GM12891 (cell line): ENCODE data around the gene ENTPD2.

Source experiments
- DNase-seq: peaks from one replicate; pipeline ENCODE4 v3.0.0; 2011; ENCODE audit warnings: low spot score; ENCODE audit not compliant: insufficient read length
- FAIRE-seq: peaks from 2 replicates; lab custom pipeline; 2011; peaks lifted over from hg19 to GRCh38; lab: Jason Lieb, UNC
- PAX5 ChIP-seq: IDR thresholded peaks from 2 replicates; pipeline ENCODE4 v1.6.1; 2011; ENCODE audit warnings: low read length, moderate library complexity, mild to moderate bottlenecking; ENCODE audit not compliant: insufficient read depth, severe bottlenecking
- POLR2A ChIP-seq: IDR thresholded peaks from 2 replicates; pipeline ENCODE4 v1.6.1; 2011; ENCODE audit warnings: low read depth, low read length, control low read depth
- POLR2AphosphoS5 ChIP-seq: IDR thresholded peaks from 2 replicates; pipeline ENCODE4 v1.6.1; 2011; ENCODE audit warnings: low read depth, low read length, control low read depth
- POU2F2 ChIP-seq: IDR thresholded peaks from 2 replicates; pipeline ENCODE4 v1.6.1; 2011; ENCODE audit warnings: low read depth, mild to moderate bottlenecking, control low read depth, low read length, moderate library complexity
- SPI1 ChIP-seq: IDR thresholded peaks from 2 replicates; pipeline ENCODE4 v1.6.1; 2011; ENCODE audit warnings: low read depth, low read length, control low read depth
- TAF1 ChIP-seq: IDR thresholded peaks from 2 replicates; pipeline ENCODE4 v1.6.1; 2011; ENCODE audit warnings: low read depth, low read length, control low read depth

ENTPD2 gene

GRCh38 chr9:137073992-137074399, 20.1 kb upstream of the ENTPD2 start:
- FAIRE-seq: no peak
- TF ChIP-seq POLR2A (no peak), TAF1 (no peak), SPI1 (no peak), POU2F2 (no peak), PAX5 (no peak), POLR2AphosphoS5 (no peak)
- DNase-seq: no peak

GRCh38 chr9:137071282-137071681, 17.4 kb upstream of the ENTPD2 start:
- DNase-seq (no peak), FAIRE-seq (no peak)
- TF ChIP-seq TAF1: no peak
- TF ChIP-seq SPI1: no peak
- TF ChIP-seq POLR2AphosphoS5: no peak
- no peak for TF ChIP-seq PAX5
- TF ChIP-seq POLR2A: no peak
- no peak for TF ChIP-seq POU2F2

GRCh38 chr9:137070906-137071275, 17.0 kb upstream of the ENTPD2 start:
- DNase-seq (no peak), FAIRE-seq (no peak)
- TF ChIP-seq PAX5: no peak
- no peak for TF ChIP-seq POLR2A
- no peak for TF ChIP-seq POLR2AphosphoS5
- TF ChIP-seq POU2F2: no peak
- no peak for TF ChIP-seq TAF1
- TF ChIP-seq SPI1: no peak

GRCh38 chr9:137070201-137070905, 16.5 kb upstream of the ENTPD2 start, which contains the start of gene SAPCD2:
Gene SAPCD2, minus strand, starts transcription at chr9:137070557. Its CDS starts 97 bp downstream, at chr9:137070460.
- FAIRE-seq: peak; percentile 90
- TF ChIP-seq POU2F2 (peak; percentile 71), SPI1 (no peak)
- DNase-seq: peak; percentile 95

- FAIRE-seq (no peak), DNase-seq (no peak)
- no peak for TF ChIP-seq POU2F2
- no peak for TF ChIP-seq TAF1
- TF ChIP-seq SPI1: no peak
- no peak for TF ChIP-seq PAX5
- no peak for TF ChIP-seq POLR2AphosphoS5
- no peak for TF ChIP-seq POLR2A
Measured at GRCh38 chr9:137069508-137070091, 15.7 kb upstream of the ENTPD2 start.

GRCh38 chr9:137068539-137069507, 15.0 kb upstream of the ENTPD2 start:
- TF ChIP-seq POLR2AphosphoS5 (no peak), PAX5 (no peak), SPI1 (no peak), POLR2A (no peak), POU2F2 (no peak), TAF1 (no peak)
- DNase-seq (no peak), FAIRE-seq (peak; percentile 47)

GRCh38 chr9:137067860-137068538, 14.1 kb upstream of the ENTPD2 start:
- TF ChIP-seq POLR2AphosphoS5 (no peak), POLR2A (no peak), POU2F2 (no peak), PAX5 (no peak), TAF1 (no peak), SPI1 (no peak)
- FAIRE-seq (peak; percentile 94), DNase-seq (peak; percentile 86)

GRCh38 chr9:137066096-137066861, 12.4 kb upstream of the ENTPD2 start:
- TF ChIP-seq POLR2A (no peak), POU2F2 (no peak), TAF1 (no peak)
- FAIRE-seq (no peak), DNase-seq (no peak)
